SU-DHL-6 (cell line): ENCODE data around the gene ITGB2.
"Not testable (repeated sequence)": the region's sequence is repeated elsewhere in the genome, so short reads cannot be mapped to it uniquely, and the experiment has no call there.

Experiments
- H2AFZ ChIP-seq: fragments of 200-600 bp; sonication (generic); 2 replicates; pipeline ENCODE4 v1.6.1; 2014; ENCODE audit warnings: low read depth, mild to moderate bottlenecking, moderate library complexity, mixed read lengths, antibody characterized with exemption, low read length; ENCODE audit not compliant: severe bottlenecking
- H3F3A ChIP-seq: fragments of 200-600 bp; shearing (Covaris generic); 2 replicates; pipeline ENCODE4 v1.6.0; 2016; ENCODE audit warnings: antibody characterized with exemption, mild to moderate bottlenecking; ENCODE audit not compliant: insufficient read depth
- H3K27ac ChIP-seq: fragments of 200-600 bp; sonication (generic); 2 replicates; pipeline ENCODE4 v1.5.1; 2016; ENCODE audit warnings: low read depth, mild to moderate bottlenecking, low read length, moderate library complexity, mixed read lengths
- H3K27me3 ChIP-seq: fragments of 200-600 bp; sonication (generic), shearing (Covaris generic); 2 replicates; pipeline ENCODE4 v1.6.0; 2014; ENCODE audit warnings: mild to moderate bottlenecking, low read length
- H3K36me3 ChIP-seq: fragments of 200-600 bp; sonication (generic); 2 replicates; pipeline ENCODE4 v1.6.1; 2014; ENCODE audit warnings: mild to moderate bottlenecking, low read length, mixed read lengths
- H3K4me2 ChIP-seq: fragments of 300-600, 200-600 bp; shearing (Covaris generic), sonication (generic); 2 replicates; pipeline ENCODE4 v1.6.0; 2014; ENCODE audit warnings: low read length, low read depth, mild to moderate bottlenecking; ENCODE audit not compliant: poor library complexity, severe bottlenecking
- H3K4me3 ChIP-seq: fragments of 200-600 bp; sonication (generic); 2 replicates; pipeline ENCODE4 v1.5.1; 2014; ENCODE audit warnings: antibody characterized with exemption, low read length, mild to moderate bottlenecking, mixed read lengths; ENCODE audit not compliant: insufficient read depth, poor library complexity, severe bottlenecking
- H3K79me2 ChIP-seq: fragments of 200-600 bp; sonication (generic); 2 replicates; pipeline ENCODE4 v1.6.1; 2014; ENCODE audit warnings: mild to moderate bottlenecking, low read length, moderate library complexity; ENCODE audit not compliant: insufficient read depth
- H3K9ac ChIP-seq: fragments of 200-600 bp; sonication (generic); 2 replicates; pipeline ENCODE4 v1.7.0; 2014; ENCODE audit warnings: mild to moderate bottlenecking, low read length
- H3K9me2 ChIP-seq: fragments of 200-600 bp; sonication (generic); replicated peaks from 2 replicates; pipeline ENCODE4 v1.6.1; 2014; ENCODE audit warnings: low read length; ENCODE audit not compliant: insufficient read depth
- H3K9me3 ChIP-seq: fragments of 200-600 bp; sonication (generic); 2 replicates; pipeline ENCODE4 v1.6.1; 2014; ENCODE audit warnings: low read length, mixed read lengths; ENCODE audit not compliant: insufficient read depth
- H4K20me1 ChIP-seq: fragments of 200-600 bp; sonication (generic); 2 replicates; pipeline ENCODE4 v1.6.1; 2014; ENCODE audit warnings: low read depth, mild to moderate bottlenecking, antibody characterized with exemption, low read length, moderate library complexity, mixed read lengths
- CTCF ChIP-seq: fragments of 200-600 bp; sonication (generic); IDR thresholded peaks from one replicate; pipeline ENCODE4 v1.5.1; 2017; ENCODE audit warnings: antibody characterized with exemption, mild to moderate bottlenecking, low read length, moderate library complexity; ENCODE audit not compliant: insufficient read depth, poor library complexity, severe bottlenecking
- EZH2phosphoT487 ChIP-seq: fragments of 200-600 bp; sonication (generic), shearing (Covaris generic); conservative IDR thresholded peaks from 2 replicates; pipeline ENCODE4 v1.6.1; 2018; ENCODE audit warnings: mild to moderate bottlenecking, antibody characterized with exemption, low read length, moderate library complexity, mixed read lengths

Gene ITGB2

GRCh38 chr21:44880405-44881197 lies 40.1 kb downstream of the ITGB2 start:
- Histone ChIP-seq H3K27ac (no peak overlapping the region), H3K27me3 (no peaks in the 10 kb centered on the region), H3K79me2 (no peaks in the 10 kb centered on the region), H3F3A (no peaks in the 10 kb centered on the region), H4K20me1 (no peaks in the 10 kb centered on the region), H3K4me2 (no peak overlapping the region), H2AFZ (no peak overlapping the region), H3K9me2 (no peaks in the 10 kb centered on the region), H3K36me3 (no peaks in the 10 kb centered on the region), H3K9me3 (no peaks in the 10 kb centered on the region), H3K4me3 (no peak overlapping the region), H3K9ac (no peak overlapping the region)
- TF ChIP-seq CTCF: no peak
- no peak for TF ChIP-seq EZH2phosphoT487

DNA sequence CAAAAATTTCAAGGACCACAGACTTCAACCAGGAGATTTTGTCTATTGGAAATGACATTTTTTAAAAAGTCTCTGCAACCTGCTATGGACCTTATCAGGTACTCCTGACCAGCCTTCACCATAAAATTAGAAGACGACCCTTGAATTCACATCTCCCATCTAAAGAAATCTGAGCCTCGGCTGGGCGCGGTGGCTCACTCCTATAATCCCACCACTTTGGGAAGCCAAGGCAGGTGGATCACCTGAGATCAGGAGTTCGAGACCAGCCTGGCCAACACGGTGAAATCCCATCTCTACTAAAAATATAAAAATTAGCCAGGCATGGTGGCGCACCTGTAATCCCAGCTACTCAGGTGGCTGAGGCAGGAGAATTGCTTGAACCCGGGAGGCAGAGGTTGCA lies 41.5 kb downstream of the ITGB2 start:
- H3K9me3 ChIP-seq, H3K4me3 ChIP-seq, H3K27ac ChIP-seq, H3K36me3 ChIP-seq, H3K9me2 ChIP-seq, H3K27me3 ChIP-seq, H3K4me2 ChIP-seq, H3F3A ChIP-seq, H2AFZ ChIP-seq, H3K9ac ChIP-seq, H4K20me1 ChIP-seq, H3K79me2 ChIP-seq: not testable (repeated sequence)

DNA sequence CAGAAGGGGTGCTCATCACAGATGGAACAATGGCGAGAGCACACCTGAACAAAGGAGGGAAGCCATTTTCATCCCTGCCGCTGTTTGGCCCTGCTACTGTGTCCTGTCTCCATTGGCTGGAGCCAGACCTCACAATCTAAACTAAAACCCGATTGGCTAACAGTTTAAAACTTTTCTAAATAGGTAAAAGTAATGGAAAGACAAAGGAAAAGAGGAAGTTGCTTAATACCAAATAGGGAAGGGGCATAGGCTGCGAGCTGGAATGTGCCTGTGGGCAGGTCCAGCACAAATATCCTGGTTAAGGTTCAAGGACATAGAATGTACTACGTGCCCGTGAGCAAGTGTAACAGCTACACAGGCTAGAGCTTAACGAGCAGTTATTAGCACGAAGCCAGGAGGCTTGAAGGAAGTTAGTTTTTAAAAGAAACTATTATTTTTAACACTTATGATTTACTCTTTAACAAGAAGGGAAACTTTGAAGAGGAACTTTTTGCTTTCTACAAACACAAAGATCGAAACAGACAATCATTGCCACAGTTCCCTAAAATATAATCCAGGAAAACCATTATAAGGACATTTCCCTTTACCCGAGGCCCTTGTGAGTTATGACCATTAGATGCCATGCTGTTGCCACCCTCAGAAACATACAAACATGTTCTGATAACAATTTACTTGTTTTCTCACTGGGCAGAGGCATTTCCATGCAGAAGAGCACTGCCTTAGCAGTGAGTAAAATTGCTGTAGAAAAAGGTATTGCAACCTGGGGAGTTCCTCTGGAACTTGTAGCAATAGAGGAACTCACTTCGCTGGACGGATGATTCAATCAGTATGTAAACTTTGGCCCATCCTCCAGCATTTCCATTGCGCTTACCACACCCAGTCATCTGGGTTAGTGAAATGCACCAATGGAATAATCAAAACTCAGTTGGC lies 42.4 kb downstream of the ITGB2 start:
- H4K20me1 ChIP-seq: no peaks in the 10 kb centered on the region
- H3K9ac ChIP-seq: no peak overlapping the region
- no peak overlapping the region for H2AFZ ChIP-seq
- no peak overlapping the region for H3K4me2 ChIP-seq
- no peaks in the 10 kb centered on the region for H3K9me3 ChIP-seq
- H3K27me3 ChIP-seq: no peaks in the 10 kb centered on the region
- no peaks in the 10 kb centered on the region for H3F3A ChIP-seq
- H3K36me3 ChIP-seq: no peaks in the 10 kb centered on the region
- H3K79me2 ChIP-seq: no peaks in the 10 kb centered on the region
- no peaks in the 10 kb centered on the region for H3K9me2 ChIP-seq
- TF ChIP-seq EZH2phosphoT487 (no peak), CTCF (no peak)
- H3K27ac ChIP-seq: no peak overlapping the region
- H3K4me3 ChIP-seq: no peak overlapping the region
